Calu3 (cell line): ENCODE measurements around the gene ATP6V1F. TPM values are rescaled to one million over a fixed set of nuclear protein-coding genes. Genes with fewer than 3 reads are reported as not detected.

Experiments used
- BruUV-seq: library from RNA; stranded (reverse); fragments of 400-500 nt; replicated peaks from 2 replicates; lab custom pipeline; 2021; lab: Mats Ljungman, UMichigan
- CTCF ChIA-PET: fragments of 300-600 bp; sonication (Branson Sonifier 250); formaldehyde crosslinking; loops from one replicate; lab custom pipeline; 2022; ENCODE audit warnings: antibody characterized with exemption; lab: Charles Lee
- DNase-seq: peaks from one replicate; pipeline ENCODE4 v3.0.0; 2022
- H3K27ac Mint-ChIP-seq: one replicate; pipeline ENCODE4 v1.8.0; 2022; ENCODE audit warnings: mixed read lengths; ENCODE audit not compliant: unreplicated experiment
- H3K27me3 Mint-ChIP-seq: one replicate; pipeline ENCODE4 v1.8.0; 2022; ENCODE audit warnings: mixed read lengths; ENCODE audit not compliant: unreplicated experiment
- H3K36me3 Mint-ChIP-seq: one replicate; pipeline ENCODE4 v1.8.0; 2022; ENCODE audit warnings: mild to moderate bottlenecking, moderate library complexity, mixed read lengths; ENCODE audit not compliant: insufficient read depth, unreplicated experiment
- H3K4me1 Mint-ChIP-seq: one replicate; pipeline ENCODE4 v1.8.0; 2022; ENCODE audit warnings: mild to moderate bottlenecking, low read depth, mixed read lengths; ENCODE audit not compliant: unreplicated experiment
- H3K4me3 Mint-ChIP-seq: one replicate; pipeline ENCODE4 v1.8.0; 2022; ENCODE audit warnings: mild to moderate bottlenecking, low read depth, moderate library complexity, mixed read lengths; ENCODE audit not compliant: unreplicated experiment
- H3K9me3 Mint-ChIP-seq: one replicate; pipeline ENCODE4 v1.8.0; 2022; ENCODE audit warnings: low read depth, mixed read lengths; ENCODE audit not compliant: unreplicated experiment
- intact Hi-C: fragments of 100-400 bp; cut with micrococcal nuclease; formaldehyde crosslinking; loops from one replicate; pipeline ENCODE4 v1.10.0; 2022; ENCODE audit not compliant: unreplicated experiment
- total RNA-seq: library from RNA; stranded (reverse); gene quantifications from 2 replicates; pipeline ENCODE4 v1.2.3, GENCODE V29; 2022
- TF ChIP-seq, protein P1 (sequence below): fragments of 200-600 bp; IDR thresholded peaks from one replicate; pipeline ENCODE4 v1.8.0; 2022; ENCODE audit warnings: antibody characterized with exemption; ENCODE audit not compliant: unreplicated experiment

ATP6V1F gene
- total RNA-seq, 1 experiment from 2014 or later, result 104 TPM

DNA sequence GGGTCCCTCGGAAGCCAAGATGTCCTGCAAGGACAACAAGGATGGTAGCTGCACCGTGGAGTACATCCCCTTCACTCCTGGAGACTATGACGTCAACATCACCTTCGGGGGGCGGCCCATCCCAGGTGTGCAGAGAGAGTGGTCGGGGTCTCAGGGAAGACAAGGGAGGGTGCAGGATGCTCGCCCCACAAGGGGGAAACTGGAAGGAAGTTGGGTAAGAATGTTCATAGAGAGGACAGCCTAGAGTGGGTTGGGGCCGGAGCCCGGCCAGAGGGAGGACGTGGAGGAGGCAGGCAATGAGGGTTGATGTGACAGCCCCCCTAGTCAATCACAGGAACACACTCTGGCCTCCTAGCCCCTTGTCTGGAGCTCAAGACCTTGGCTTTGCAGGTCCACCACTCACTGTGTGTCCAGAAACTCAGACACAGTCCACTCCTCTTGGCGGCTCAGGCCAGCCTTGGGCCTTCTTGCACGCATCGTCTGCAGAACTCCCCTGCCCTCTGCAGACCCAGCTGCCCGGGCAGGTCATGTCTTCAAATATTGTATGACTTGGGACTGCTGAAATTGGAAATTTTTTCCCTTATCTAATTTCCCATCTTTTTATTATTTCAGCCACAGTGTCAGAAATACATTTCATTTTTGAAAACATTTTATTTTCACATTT lies 15.7 kb upstream of the ATP6V1F start:
- peaks cover 9% of the 10 kb centered on the region for H3K4me1 Mint-ChIP-seq
- no TSS peak for BruUV-seq
- intact Hi-C loops, result no loop called here
- TF ChIP-seq, protein P1, sequence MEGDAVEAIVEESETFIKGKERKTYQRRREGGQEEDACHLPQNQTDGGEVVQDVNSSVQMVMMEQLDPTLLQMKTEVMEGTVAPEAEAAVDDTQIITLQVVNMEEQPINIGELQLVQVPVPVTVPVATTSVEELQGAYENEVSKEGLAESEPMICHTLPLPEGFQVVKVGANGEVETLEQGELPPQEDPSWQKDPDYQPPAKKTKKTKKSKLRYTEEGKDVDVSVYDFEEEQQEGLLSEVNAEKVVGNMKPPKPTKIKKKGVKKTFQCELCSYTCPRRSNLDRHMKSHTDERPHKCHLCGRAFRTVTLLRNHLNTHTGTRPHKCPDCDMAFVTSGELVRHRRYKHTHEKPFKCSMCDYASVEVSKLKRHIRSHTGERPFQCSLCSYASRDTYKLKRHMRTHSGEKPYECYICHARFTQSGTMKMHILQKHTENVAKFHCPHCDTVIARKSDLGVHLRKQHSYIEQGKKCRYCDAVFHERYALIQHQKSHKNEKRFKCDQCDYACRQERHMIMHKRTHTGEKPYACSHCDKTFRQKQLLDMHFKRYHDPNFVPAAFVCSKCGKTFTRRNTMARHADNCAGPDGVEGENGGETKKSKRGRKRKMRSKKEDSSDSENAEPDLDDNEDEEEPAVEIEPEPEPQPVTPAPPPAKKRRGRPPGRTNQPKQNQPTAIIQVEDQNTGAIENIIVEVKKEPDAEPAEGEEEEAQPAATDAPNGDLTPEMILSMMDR, result no peak
- H3K27ac Mint-ChIP-seq, result no peak overlapping the region
- DNase-seq, result no peak
- no peaks in the 10 kb centered on the region for H3K9me3 Mint-ChIP-seq
- CTCF ChIA-PET, result no interaction called here
- no peak overlapping the region for H3K4me3 Mint-ChIP-seq
- no peaks in the 10 kb centered on the region for H3K36me3 Mint-ChIP-seq
- H3K27me3 Mint-ChIP-seq, result no peaks in the 10 kb centered on the region

DNA sequence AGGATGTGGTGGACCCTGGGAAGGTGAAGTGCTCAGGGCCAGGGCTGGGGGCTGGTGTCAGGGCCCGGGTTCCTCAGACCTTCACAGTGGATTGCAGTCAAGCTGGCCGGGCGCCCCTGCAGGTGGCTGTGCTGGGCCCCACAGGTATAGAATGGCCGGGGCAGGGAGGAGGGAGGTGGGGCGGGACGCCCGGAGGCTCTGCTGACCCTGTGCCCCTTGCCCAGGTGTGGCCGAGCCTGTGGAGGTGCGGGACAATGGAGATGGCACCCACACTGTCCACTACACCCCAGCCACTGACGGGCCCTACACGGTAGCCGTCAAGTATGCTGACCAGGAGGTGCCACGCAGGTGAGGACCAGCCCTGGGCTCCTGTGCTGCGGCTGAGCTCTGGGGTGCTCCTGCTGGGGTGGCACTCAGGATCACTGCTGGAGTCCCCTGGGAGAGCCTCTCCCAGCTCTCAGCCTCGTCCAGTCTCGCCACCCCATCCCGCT lies 14.9 kb upstream of the ATP6V1F start:
- Mint-ChIP-seq H3K9me3 (no peaks in the 10 kb centered on the region), H3K4me1 (peaks cover 9% of the 10 kb centered on the region), H3K36me3 (no peaks in the 10 kb centered on the region), H3K27me3 (no peaks in the 10 kb centered on the region), H3K4me3 (no peak overlapping the region), H3K27ac (no peak overlapping the region)
- no peak for DNase-seq
- intact Hi-C loops, result no loop called here
- no TSS peak for BruUV-seq
- CTCF ChIA-PET, result interaction anchor here (0.6 kb wide), 1 partner anchor 102 kb away, joined by 3 read pairs; no protein-coding TSS in a partner anchor
- TF ChIP-seq, protein P1, result no peak

DNA sequence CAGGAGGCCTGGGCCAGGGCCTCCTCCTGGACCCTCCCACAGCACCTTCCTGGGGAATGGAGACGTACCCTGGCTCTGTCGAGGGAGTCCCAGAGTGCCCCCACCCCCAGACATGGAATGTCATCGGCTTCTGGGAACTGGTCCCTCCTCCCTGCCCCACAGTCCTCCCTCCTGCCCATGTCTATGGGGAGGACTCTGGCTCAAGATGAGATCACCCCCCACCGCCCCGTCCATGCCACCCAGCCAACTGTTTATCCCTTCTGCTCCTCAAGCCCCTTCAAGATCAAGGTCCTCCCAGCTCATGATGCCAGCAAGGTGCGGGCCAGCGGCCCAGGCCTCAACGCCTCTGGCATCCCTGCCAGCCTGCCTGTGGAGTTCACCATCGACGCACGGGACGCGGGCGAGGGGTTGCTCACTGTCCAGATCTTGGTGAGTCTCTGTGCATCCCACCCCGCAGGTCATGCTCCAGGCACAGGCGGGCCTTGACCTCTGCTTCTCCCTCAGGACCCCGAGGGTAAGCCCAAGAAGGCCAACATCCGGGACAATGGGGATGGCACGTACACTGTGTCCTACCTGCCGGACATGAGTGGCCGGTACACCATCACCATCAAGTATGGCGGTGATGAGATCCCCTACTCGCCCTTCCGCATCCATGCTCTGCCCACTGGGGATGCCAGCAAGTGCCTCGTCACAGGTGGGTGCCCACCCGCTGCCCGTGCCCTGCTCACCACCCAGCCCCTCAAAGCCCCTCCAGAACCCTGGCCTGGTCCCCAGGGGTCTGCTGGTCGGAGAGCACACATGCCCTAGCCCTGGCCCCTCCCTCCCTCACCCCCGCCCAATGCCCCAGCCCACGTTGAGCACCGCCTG lies 14.1 kb upstream of the ATP6V1F start:
- Mint-ChIP-seq H3K27ac (no peak overlapping the region), H3K27me3 (peaks cover 4% of the 10 kb centered on the region), H3K4me3 (no peak overlapping the region), H3K36me3 (no peaks in the 10 kb centered on the region), H3K9me3 (no peaks in the 10 kb centered on the region), H3K4me1 (peaks cover 9% of the 10 kb centered on the region)
- intact Hi-C loops, result no loop called here
- DNase-seq, result no peak
- TF ChIP-seq, protein P1, result no peak
- CTCF ChIA-PET, result interaction anchor here (0.6 kb wide), 1 partner anchor 103 kb away, joined by 3 read pairs; no protein-coding TSS in a partner anchor
- no TSS peak for BruUV-seq

DNA sequence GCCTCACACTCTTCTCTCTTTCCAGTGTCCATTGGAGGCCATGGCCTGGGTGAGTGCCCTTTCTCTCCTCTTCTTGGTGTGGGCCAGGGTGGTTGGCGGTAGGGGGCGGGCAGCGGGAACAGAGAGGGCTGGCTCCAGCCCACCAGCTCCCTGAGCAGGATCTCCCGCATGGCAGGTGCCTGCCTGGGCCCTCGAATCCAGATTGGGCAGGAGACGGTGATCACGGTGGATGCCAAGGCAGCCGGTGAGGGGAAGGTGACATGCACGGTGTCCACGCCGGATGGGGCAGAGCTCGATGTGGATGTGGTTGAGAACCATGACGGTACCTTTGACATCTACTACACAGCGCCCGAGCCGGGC lies 13.5 kb upstream of the ATP6V1F start:
- intact Hi-C loops, result no loop called here
- H3K9me3 Mint-ChIP-seq, result no peaks in the 10 kb centered on the region
- TF ChIP-seq, protein P1, result no peak
- DNase-seq, result no peak
- H3K27me3 Mint-ChIP-seq, result peaks cover 10% of the 10 kb centered on the region
- no TSS peak for BruUV-seq
- H3K27ac Mint-ChIP-seq, result no peak overlapping the region
- CTCF ChIA-PET, result interaction anchor here (1.1 kb wide), 1 partner anchor 14 kb away, joined by 3 read pairs; the partner anchor contains the start of gene ATP6V1F
- no peak overlapping the region for H3K4me3 Mint-ChIP-seq
- H3K36me3 Mint-ChIP-seq, result no peaks in the 10 kb centered on the region
- peaks cover 9% of the 10 kb centered on the region for H3K4me1 Mint-ChIP-seq
